ENCODE data around the gene SGO2.

The SGO2 gene

DNA sequence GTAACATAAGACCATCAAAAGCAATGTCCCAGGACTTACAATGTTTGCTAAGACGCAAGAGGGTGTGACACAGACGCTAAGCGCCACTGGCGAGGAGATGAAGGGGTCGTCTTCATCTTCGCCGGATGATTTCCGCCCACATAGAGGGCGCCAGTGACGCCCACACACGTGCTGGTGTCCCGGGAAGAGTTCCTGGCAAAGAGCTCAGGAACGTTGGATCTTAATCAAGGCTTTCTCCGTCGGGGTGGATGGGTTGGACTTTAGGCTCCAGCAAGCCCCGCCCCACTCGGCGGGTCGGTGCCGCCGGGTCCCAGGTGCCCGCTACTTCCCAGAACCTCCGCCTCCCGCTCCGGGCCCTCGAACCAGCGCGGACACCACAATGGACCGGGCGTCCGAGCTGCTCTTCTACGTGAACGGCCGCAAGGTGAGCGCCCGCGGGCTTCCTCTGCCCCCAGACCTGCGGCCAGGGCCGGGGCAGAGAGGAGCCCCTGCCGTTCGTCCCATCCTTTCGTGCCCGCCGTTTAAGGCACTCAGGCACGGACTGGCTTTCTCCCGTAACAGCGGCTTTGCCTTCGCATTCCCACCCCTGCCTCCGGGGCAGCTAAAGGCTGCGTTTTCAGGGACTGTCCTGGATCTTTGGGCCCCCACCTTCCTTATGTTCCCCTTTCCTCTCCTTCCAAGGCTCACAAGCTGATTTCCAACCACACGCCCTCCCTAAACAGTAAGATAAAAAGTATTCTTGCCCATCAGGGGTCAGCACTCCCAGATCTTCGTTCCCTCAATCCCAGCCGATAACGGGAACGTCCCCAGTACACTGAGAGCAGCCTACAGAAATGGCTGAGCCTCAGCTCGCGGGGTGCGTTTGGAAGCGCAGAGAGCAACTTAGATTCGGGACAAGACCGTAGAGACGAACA is 60.0 kb downstream of the SGO2 start, which contains the start of gene AOX1:
Gene AOX1 (plus strand): TSS at position 285 of the 914 bp plus-strand sequence. CDS start 95 bp downstream, at position 380.
- Histone ChIP-seq H3K27ac (ENCODE audit: low read depth, low read length) (no peak within 1 kb of the TSS), H3K4me1 (ENCODE audit: control insufficient read depth in 1 of 2, insufficient read depth in 2 of 2, low read length in 2 of 2) (peaks cover 9 to 11% of the 10 kb centered on the region in 2 experiments), H2BK12ac (ENCODE audit: low read length) (no peak within 1 kb of the TSS), H3K79me1 (ENCODE audit: low read length) (no peaks in the 10 kb centered on the region), H3K27me3 (ENCODE audit: insufficient read depth, low read length) (peaks cover 14% of the 10 kb centered on the region), H3K4me3 (ENCODE audit: low read depth, low read length) (peak within 1 kb of the TSS; percentile 15), H3K4ac (ENCODE audit: low read depth, low read length) (no peak within 1 kb of the TSS), H2BK120ac (ENCODE audit: insufficient read depth, low read length, poor library complexity) (no peak within 1 kb of the TSS), H3K9ac (ENCODE audit: low read length) (no peak within 1 kb of the TSS), H3K36me3 (ENCODE audit: control insufficient read depth in 1 of 2, insufficient read depth in 2 of 2, low read length in 2 of 2) (no peaks in the 10 kb centered on the region), H2AFZ (ENCODE audit: insufficient read depth, low read length, poor library complexity) (no peak within 1 kb of the TSS), H2BK5ac (ENCODE audit: low read depth, low read length, poor library complexity) (no peak within 1 kb of the TSS), H3K18ac (ENCODE audit: low read length) (no peak within 1 kb of the TSS), H4K91ac (ENCODE audit: low read depth, low read length) (no peak within 1 kb of the TSS), H3K9me3 (ENCODE audit: insufficient read depth, low read depth, low read length) (no peaks in the 10 kb centered on the region), H4K8ac (ENCODE audit: low read depth, low read length) (no peak within 1 kb of the TSS), H3K23ac (ENCODE audit: low read length) (no peak within 1 kb of the TSS), H3K79me2 (ENCODE audit: control insufficient read depth, insufficient read depth, low read length, poor library complexity) (no peaks in the 10 kb centered on the region), H3K14ac (ENCODE audit: low read length) (no peak within 1 kb of the TSS), H2AK5ac (ENCODE audit: low read length) (no peak within 1 kb of the TSS), H4K12ac (ENCODE audit: low read depth, low read length) (no peak within 1 kb of the TSS), H3K4me2 (ENCODE audit: low read length) (peak within 1 kb of the TSS; percentile 68)
- WGBS (ENCODE audit: extremely low coverage, insufficient coverage, insufficient read length): no CpG with 5 or more reads among the region's 62 CpGs
- peak; percentile 50 to 63 for DNase-seq

DNA sequence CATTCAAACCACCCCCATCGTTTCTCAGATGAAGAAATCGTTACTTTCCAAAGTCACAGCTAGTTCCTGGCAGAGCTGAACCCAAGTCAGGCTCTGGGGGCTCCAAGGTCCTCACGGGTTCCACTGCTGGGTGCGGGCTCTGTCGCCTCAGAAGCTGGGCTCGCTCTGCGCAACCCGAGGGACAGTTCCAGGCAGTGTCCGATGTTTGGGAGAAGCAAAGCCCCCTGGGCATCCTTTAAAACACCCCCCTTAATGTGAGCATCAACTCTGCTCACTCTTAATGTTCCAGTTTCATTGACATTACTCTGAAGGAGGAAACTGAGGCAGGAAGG is 60.6 kb downstream of the SGO2 start:
- Histone ChIP-seq H3K4me1 (ENCODE audit: control insufficient read depth in 1 of 2, insufficient read depth in 2 of 2, low read length in 2 of 2) (peaks cover 9 to 11% of the 10 kb centered on the region in 2 experiments), H4K8ac (ENCODE audit: low read depth, low read length) (no peak overlapping the region), H3K79me2 (ENCODE audit: control insufficient read depth, insufficient read depth, low read length, poor library complexity) (no peaks in the 10 kb centered on the region), H4K91ac (ENCODE audit: low read depth, low read length) (no peak overlapping the region), H2AK5ac (ENCODE audit: low read length) (no peak overlapping the region), H3K23ac (ENCODE audit: low read length) (no peak overlapping the region), H3K4me3 (ENCODE audit: low read depth, low read length) (no peak overlapping the region), H3K9ac (ENCODE audit: low read length) (no peak overlapping the region), H3K4me2 (ENCODE audit: low read length) (peak overlapping the region; percentile 68), H3K4ac (ENCODE audit: low read depth, low read length) (no peak overlapping the region), H2BK5ac (ENCODE audit: low read depth, low read length, poor library complexity) (no peak overlapping the region), H2AFZ (ENCODE audit: insufficient read depth, low read length, poor library complexity) (no peak overlapping the region), H2BK120ac (ENCODE audit: insufficient read depth, low read length, poor library complexity) (no peak overlapping the region), H3K14ac (ENCODE audit: low read length) (no peak overlapping the region), H3K27me3 (ENCODE audit: insufficient read depth, low read length) (peaks cover 14% of the 10 kb centered on the region), H3K36me3 (ENCODE audit: control insufficient read depth in 1 of 2, insufficient read depth in 2 of 2, low read length in 2 of 2) (no peaks in the 10 kb centered on the region), H4K12ac (ENCODE audit: low read depth, low read length) (no peak overlapping the region), H2BK12ac (ENCODE audit: low read length) (no peak overlapping the region), H3K9me3 (ENCODE audit: insufficient read depth, low read depth, low read length) (no peaks in the 10 kb centered on the region), H3K79me1 (ENCODE audit: low read length) (no peaks in the 10 kb centered on the region), H3K18ac (ENCODE audit: low read length) (no peak overlapping the region), H3K27ac (ENCODE audit: low read depth, low read length) (no peak overlapping the region)
- DNase-seq: no peak
- WGBS (ENCODE audit: extremely low coverage, insufficient coverage, insufficient read length): no CpG with 5 or more reads among the region's 9 CpGs

DNA sequence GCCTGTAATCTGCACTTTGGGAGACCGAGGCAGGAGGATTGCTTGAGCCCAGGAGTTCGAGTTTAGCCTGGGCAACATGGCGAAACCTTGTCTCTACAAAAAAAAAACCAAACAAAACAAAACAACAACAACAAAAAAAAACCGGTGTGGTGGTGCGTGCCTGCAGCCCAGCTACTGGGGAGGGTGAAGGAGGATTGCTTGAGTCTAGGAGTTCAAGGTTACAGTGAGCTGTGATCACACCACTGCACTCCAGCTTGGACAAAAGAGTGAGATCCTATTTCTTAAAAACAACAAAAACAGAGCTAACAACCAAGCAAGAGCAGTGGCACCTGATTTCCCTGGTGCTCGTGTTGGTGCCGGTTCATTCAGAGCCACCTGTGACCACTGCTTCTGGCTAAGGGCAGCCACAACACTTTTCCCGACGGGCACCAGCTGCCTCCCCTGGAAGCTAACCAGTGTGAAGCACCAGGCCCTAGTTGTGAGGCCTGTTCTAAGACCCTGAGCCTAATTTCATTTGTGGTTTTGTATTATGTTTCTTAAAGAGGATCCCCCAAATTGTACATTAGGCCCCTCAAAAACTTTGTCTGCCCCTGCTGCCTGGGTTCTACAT is 61.1 kb downstream of the SGO2 start:
- Histone ChIP-seq H2AFZ (ENCODE audit: insufficient read depth, low read length, poor library complexity) (no peak overlapping the region), H2BK5ac (ENCODE audit: low read depth, low read length, poor library complexity) (no peak overlapping the region), H3K9ac (ENCODE audit: low read length) (no peak overlapping the region), H3K4ac (ENCODE audit: low read depth, low read length) (no peak overlapping the region), H3K79me2 (ENCODE audit: control insufficient read depth, insufficient read depth, low read length, poor library complexity) (no peaks in the 10 kb centered on the region), H3K4me3 (ENCODE audit: low read depth, low read length) (no peak overlapping the region), H3K4me1 (ENCODE audit: control insufficient read depth in 1 of 2, insufficient read depth in 2 of 2, low read length in 2 of 2) (peaks cover 9 to 11% of the 10 kb centered on the region in 2 experiments), H2BK12ac (ENCODE audit: low read length) (no peak overlapping the region), H3K79me1 (ENCODE audit: low read length) (no peaks in the 10 kb centered on the region), H4K8ac (ENCODE audit: low read depth, low read length) (no peak overlapping the region), H3K18ac (ENCODE audit: low read length) (no peak overlapping the region), H3K27me3 (ENCODE audit: insufficient read depth, low read length) (peaks cover 14% of the 10 kb centered on the region), H3K4me2 (ENCODE audit: low read length) (no peak overlapping the region), H3K14ac (ENCODE audit: low read length) (no peak overlapping the region), H2BK120ac (ENCODE audit: insufficient read depth, low read length, poor library complexity) (no peak overlapping the region), H2AK5ac (ENCODE audit: low read length) (no peak overlapping the region), H3K9me3 (ENCODE audit: insufficient read depth, low read depth, low read length) (no peaks in the 10 kb centered on the region), H4K12ac (ENCODE audit: low read depth, low read length) (no peak overlapping the region), H4K91ac (ENCODE audit: low read depth, low read length) (no peak overlapping the region), H3K36me3 (ENCODE audit: control insufficient read depth in 1 of 2, insufficient read depth in 2 of 2, low read length in 2 of 2) (no peaks in the 10 kb centered on the region), H3K27ac (ENCODE audit: low read depth, low read length) (no peak overlapping the region), H3K23ac (ENCODE audit: low read length) (no peak overlapping the region)
- no peak for DNase-seq
- WGBS (ENCODE audit: extremely low coverage, insufficient coverage, insufficient read length): no CpG with 5 or more reads among the region's 9 CpGs

DNA sequence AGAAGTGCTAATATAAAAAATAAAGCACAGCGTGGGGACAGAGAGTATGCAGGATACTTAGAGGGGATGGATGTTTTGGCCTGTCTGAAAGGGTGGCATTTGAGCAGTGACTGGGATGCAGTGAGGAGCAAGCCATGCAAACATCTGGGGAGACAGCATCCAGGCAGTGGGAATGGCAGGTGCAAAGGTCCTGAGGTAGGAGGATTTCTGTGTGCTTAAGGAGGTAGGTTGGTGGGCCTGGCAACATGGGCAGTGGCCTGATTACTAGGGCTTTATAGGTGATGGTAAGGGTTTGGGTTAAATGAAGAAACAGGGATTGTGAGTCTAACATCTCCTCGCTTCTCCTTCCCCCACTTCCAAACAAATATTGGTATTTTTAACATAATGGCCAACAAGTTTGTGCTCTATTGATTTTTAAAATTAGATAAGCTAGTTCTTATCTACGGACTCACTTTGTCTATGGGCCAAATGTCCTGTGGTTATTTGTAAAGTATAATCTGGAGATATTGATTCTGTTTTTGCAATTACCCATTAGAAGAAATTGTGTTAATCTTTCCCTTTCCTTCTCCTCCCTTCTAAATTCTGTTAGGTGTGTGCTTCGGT is 62.2 kb downstream of the SGO2 start:
- H2AFZ ChIP-seq (ENCODE audit: insufficient read depth, low read length, poor library complexity): no peak overlapping the region
- no peak overlapping the region for H3K4me3 ChIP-seq (ENCODE audit: low read depth, low read length)
- whole genome bisulfite sequencing (ENCODE audit: extremely low coverage, insufficient coverage, insufficient read length): no CpG with 5 or more reads among the region's 4 CpGs
- no peak overlapping the region for H2BK5ac ChIP-seq (ENCODE audit: low read depth, low read length, poor library complexity)
- no peak for DNase-seq
- H2BK12ac ChIP-seq (ENCODE audit: low read length): no peak overlapping the region
- no peaks in the 10 kb centered on the region for H3K79me1 ChIP-seq (ENCODE audit: low read length)
- no peaks in the 10 kb centered on the region for H3K36me3 ChIP-seq (ENCODE audit: control insufficient read depth in 1 of 2, insufficient read depth in 2 of 2, low read length in 2 of 2)
- peaks cover 9 to 11% of the 10 kb centered on the region in 2 experiments for H3K4me1 ChIP-seq (ENCODE audit: control insufficient read depth in 1 of 2, insufficient read depth in 2 of 2, low read length in 2 of 2)
- no peak overlapping the region for H3K4me2 ChIP-seq (ENCODE audit: low read length)
- no peak overlapping the region for H3K18ac ChIP-seq (ENCODE audit: low read length)
- H3K23ac ChIP-seq (ENCODE audit: low read length): no peak overlapping the region
- no peak overlapping the region for H4K8ac ChIP-seq (ENCODE audit: low read depth, low read length)
- H2AK5ac ChIP-seq (ENCODE audit: low read length): no peak overlapping the region
- H3K9ac ChIP-seq (ENCODE audit: low read length): no peak overlapping the region
- no peak overlapping the region for H4K12ac ChIP-seq (ENCODE audit: low read depth, low read length)
- H3K14ac ChIP-seq (ENCODE audit: low read length): no peak overlapping the region
- H4K91ac ChIP-seq (ENCODE audit: low read depth, low read length): no peak overlapping the region
- H3K9me3 ChIP-seq (ENCODE audit: insufficient read depth, low read depth, low read length): no peaks in the 10 kb centered on the region
- no peak overlapping the region for H3K4ac ChIP-seq (ENCODE audit: low read depth, low read length)
- no peak overlapping the region for H2BK120ac ChIP-seq (ENCODE audit: insufficient read depth, low read length, poor library complexity)
- no peaks in the 10 kb centered on the region for H3K79me2 ChIP-seq (ENCODE audit: control insufficient read depth, insufficient read depth, low read length, poor library complexity)
- H3K27ac ChIP-seq (ENCODE audit: low read depth, low read length): no peak overlapping the region
- H3K27me3 ChIP-seq (ENCODE audit: insufficient read depth, low read length): peaks cover 14% of the 10 kb centered on the region

Data from trophoblast cell (in vitro differentiated cells and primary cell).